Spleen (tissue), 11 donors: ENCODE data around the gene NANS. TPM values are rescaled to one million over a fixed set of nuclear protein-coding genes. Genes with fewer than 3 reads are reported as not detected.

ENCODE experiments used
- DNase-seq: peaks from one replicate; pipeline ENCODE4 v3.0.0-alpha.2; 2020
- H3K27ac ChIP-seq, 8 donors: fragments of 200-600 bp; sonication (generic) in 7 of 8; 1 replicate in 4 of 8; 2 replicates in 4 of 8; pipeline versions ENCODE4 v1.5.0 to v1.8.0; 2016 to 2021; ENCODE audit warnings: inconsistent platforms in 4 of 8, mild to moderate bottlenecking in 4 of 8, moderate library complexity in 1 of 8
- H3K27me3 ChIP-seq, 7 donors: fragments of 200-600 bp; sonication (generic) in 6 of 7; replicated peaks in 1 of 7; 1 replicate in 4 of 7; 2 replicates in 3 of 7; pipeline versions ENCODE4 v1.5.0 to v1.8.0; 2016 to 2021; ENCODE audit warnings: inconsistent platforms in 3 of 7, mild to moderate bottlenecking in 1 of 7
- H3K36me3 ChIP-seq, 6 donors: fragments of 200-600 bp; sonication (generic) in 5 of 6; 1 replicate in 4 of 6; 2 replicates in 2 of 6; pipeline versions ENCODE4 v1.5.0 to v1.8.0; 2016 to 2021; ENCODE audit warnings: inconsistent platforms in 2 of 6
- H3K4me1 ChIP-seq, 6 donors: fragments of 200-600 bp; sonication (generic) in 5 of 6; 1 replicate in 3 of 6; 2 replicates in 3 of 6; pipeline versions ENCODE4 v1.5.0 to v1.8.0; 2016 to 2021; ENCODE audit warnings: inconsistent platforms in 3 of 6
- H3K4me3 ChIP-seq, 8 donors: fragments of 200-600 bp; sonication (generic) in 7 of 8; 1 replicate in 4 of 8; 2 replicates in 4 of 8; pipeline versions ENCODE4 v1.5.0 to v1.8.0; 2016 to 2021; ENCODE audit warnings: inconsistent platforms in 4 of 8, mild to moderate bottlenecking in 4 of 8, moderate library complexity in 2 of 8
- H3K9me3 ChIP-seq, 8 donors: fragments of 200-600 bp; sonication (generic) in 7 of 8; 1 replicate in 4 of 8; 2 replicates in 4 of 8; pipeline versions ENCODE4 v1.5.0 to v1.8.0; 2016 to 2021; ENCODE audit warnings: inconsistent platforms in 4 of 8
- POLR2A ChIP-seq, 3 donors: fragments of 450-650 bp; IDR thresholded peaks; one replicate each; pipeline ENCODE4 v1.5.1; 2017; ENCODE audit warnings: antibody characterized with exemption in 3 of 3, mild to moderate bottlenecking in 1 of 3
- POLR2AphosphoS5 ChIP-seq, 3 donors: sonication (generic); formaldehyde crosslinking; IDR thresholded peaks; one replicate each; pipeline ENCODE4 v1.5.1; 2017; ENCODE audit warnings: antibody characterized with exemption in 3 of 3
- WGBS, 5 donors: extraction: QIAGEN DNeasy Blood & Tissue Kit in 3 of 5; methylation state at CpG; one replicate each; pipeline versions ENCODE4 v1.1.5 to v1.1.7; 2013 to 2018; 5-methylcytosine and 5-hydroxymethylcytosine counted together
- intact Hi-C: fragments of 100-400 bp; cut with DNase I; formaldehyde crosslinking; loops from one replicate; pipeline ENCODE4 v1.15.0; 2023; ENCODE audit warnings: low total_unique reads
- polyA plus RNA-seq, 3 donors: library from polyadenylated mRNA; stranded (reverse); fragments of 200-250 nt; gene quantifications; one replicate each; pipeline ENCODE4 v1.2.1, GENCODE V29; 2013
- total RNA-seq, 7 donors: library from RNA; depleted of rRNA in 3 of 7; stranded (reverse); fragments of >200 nt in 3 of 7; fragmentation: NEBNext Ultra II Directional in 4 of 7; extraction: Animal tissue kit (Norgen Biotek cat#: 25700) in 4 of 7; gene quantifications; one replicate each; pipeline versions ENCODE4 v1.1.0 to v1.2.1, GENCODE V29; 2016 to 2021
- TF ChIP-seq, protein P1 (sequence below), 11 experiments: fragments of 200-600 bp in 7 of 11; fragments of 450-650 bp in 4 of 11; sonication (generic) in 4 of 11; IDR thresholded peaks in 8 of 11; conservative IDR thresholded peaks in 3 of 11; 1 replicate in 7 of 11; 2 replicates in 4 of 11; pipeline versions ENCODE4 v1.4.0 to v1.8.0; 2016 to 2021; ENCODE audit warnings: antibody characterized with exemption in 11 of 11, inconsistent platforms in 4 of 11, mild to moderate bottlenecking in 1 of 11
- donor health status: healthy with polysubstance abuse.
- donor health status: DM: no; HTN: no; CAD: no; lungs with moderate emphysema.
- donor health status: DM: no; HTN: no; CAD: no.
- donor health status: Bipolar disorder and iron deficiency.
- donor health status: healthy.
- donor health status: DM: no; HTN: no; CAD: no.
- donor health status: DM: yes; HTN: yes; CAD: no.

Gene NANS
- total and polyA plus RNA-seq, 10 donors, result 30.6 to 87.3 (median 53.1) TPM

DNA sequence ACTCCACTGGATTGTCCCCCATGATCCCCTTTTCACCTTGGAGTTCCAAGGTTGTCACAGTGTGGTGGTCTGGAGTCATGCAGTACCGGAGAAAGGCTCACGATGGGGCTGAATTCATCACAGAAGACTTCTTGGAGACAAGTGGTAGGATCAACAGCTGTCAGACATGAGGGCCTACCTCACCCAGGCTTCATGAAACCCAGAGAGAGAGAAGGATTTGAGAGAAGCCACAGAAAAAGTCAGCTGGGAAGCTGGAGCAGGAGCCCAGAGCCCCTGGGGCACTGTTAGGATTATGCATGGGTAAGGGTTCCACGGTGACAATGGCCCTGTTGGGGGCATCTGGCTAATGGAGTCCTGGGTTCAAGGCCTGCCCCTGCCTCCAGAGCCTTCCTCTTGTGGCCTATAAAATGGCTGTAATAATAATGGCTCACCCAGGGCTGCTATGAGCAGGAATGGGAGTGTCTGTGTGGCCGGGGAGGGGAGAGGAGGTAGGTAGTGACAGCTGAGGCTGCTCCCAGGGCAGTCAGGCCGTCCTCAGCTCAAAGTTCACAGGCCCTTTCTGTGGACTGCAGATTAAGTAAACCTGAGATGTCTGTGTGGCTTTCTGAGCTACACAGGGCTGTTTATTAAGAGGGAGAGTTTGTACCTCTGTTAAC, 61.6 kb downstream of the NANS start:
- peak overlapping the region; percentile 87 to 96 (median 94) for H3K27ac ChIP-seq
- TF ChIP-seq, protein P1, sequence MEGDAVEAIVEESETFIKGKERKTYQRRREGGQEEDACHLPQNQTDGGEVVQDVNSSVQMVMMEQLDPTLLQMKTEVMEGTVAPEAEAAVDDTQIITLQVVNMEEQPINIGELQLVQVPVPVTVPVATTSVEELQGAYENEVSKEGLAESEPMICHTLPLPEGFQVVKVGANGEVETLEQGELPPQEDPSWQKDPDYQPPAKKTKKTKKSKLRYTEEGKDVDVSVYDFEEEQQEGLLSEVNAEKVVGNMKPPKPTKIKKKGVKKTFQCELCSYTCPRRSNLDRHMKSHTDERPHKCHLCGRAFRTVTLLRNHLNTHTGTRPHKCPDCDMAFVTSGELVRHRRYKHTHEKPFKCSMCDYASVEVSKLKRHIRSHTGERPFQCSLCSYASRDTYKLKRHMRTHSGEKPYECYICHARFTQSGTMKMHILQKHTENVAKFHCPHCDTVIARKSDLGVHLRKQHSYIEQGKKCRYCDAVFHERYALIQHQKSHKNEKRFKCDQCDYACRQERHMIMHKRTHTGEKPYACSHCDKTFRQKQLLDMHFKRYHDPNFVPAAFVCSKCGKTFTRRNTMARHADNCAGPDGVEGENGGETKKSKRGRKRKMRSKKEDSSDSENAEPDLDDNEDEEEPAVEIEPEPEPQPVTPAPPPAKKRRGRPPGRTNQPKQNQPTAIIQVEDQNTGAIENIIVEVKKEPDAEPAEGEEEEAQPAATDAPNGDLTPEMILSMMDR (IDR thresholded peaks at IDR 0.05 in 8 of 11, conservative IDR thresholded peaks at IDR 0.05 in 3 of 11), result peak in 9 of 11 experiments; percentile 21 to 66 (median 40)
- TF ChIP-seq POLR2A (IDR thresholded peaks at IDR 0.05), result no peak
- peak in 1 of 3 donors; percentile 3 for TF ChIP-seq POLR2AphosphoS5 (IDR thresholded peaks at IDR 0.05)
- peak overlapping the region; percentile 76 to 97 (median 84) for H3K4me3 ChIP-seq
- no peaks in the 10 kb centered on the region for H3K27me3 ChIP-seq
- peaks cover 4 to 89% (median 53%) of the 10 kb centered on the region in 6 donors for H3K4me1 ChIP-seq
- DNase-seq, result no peak
- 22 to 31% (median 30%) methylated on average over 5 of the region's 5 CpGs for WGBS, 5 donors
- peaks cover 0 to 28% (median 7%) of the 10 kb centered on the region in 6 donors for H3K36me3 ChIP-seq
- no peaks in the 10 kb centered on the region for H3K9me3 ChIP-seq
- intact Hi-C loops, result no loop called here

DNA sequence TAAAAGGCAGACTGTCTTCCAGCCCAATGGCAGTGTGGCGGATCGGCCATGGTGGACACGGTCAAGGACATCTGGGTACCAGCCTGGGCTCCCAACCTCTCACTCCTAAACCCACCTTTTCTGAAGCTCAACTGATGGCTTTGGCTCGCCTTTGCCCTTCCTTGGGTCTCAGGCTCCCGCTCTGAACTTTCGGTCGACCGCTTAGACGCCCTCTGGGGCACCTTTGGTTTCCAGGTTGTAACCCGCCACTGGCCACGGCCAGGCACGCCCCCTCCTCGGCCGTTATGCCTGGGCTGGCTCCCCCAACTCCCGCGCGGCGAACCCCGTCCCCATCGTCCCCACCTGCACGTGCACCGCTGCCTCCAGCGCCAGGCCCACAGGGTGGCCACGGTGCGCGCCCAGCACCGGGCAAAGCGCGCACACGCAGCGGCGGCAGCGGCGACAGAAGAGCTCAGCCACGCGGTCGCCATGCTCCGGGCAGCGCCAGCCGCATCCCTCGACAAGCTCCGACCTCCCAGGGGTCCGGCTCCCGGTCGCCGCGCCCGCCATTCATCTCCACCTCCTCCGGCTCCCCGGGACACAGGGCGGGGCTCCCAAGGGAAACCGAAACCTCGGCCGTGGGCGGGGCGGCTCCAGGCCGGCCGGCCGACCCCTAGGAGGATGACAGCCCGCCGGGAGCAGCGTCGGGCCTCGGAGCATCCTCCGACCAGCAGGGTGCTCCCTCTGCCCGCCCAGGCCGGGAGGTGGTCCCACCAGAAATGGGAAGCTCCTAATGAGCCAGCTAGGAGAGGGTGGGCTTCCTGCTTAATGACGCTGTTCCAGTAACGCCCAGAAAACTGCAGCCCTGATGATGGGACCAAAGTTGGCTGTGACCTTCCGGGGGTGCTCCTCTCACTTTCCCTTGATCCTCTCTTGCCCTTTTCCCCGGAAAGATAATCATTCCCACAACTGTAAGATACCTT, 62.4 kb downstream of the NANS start, which contains the start of gene TRIM14:
TRIM14 (minus strand) TSS at position 583 of the 962 bp plus-strand sequence; CDS start at position 549, 34 bp downstream.
- Histone ChIP-seq H3K4me1 (peaks cover 4 to 81% (median 51%) of the 10 kb centered on the region in 6 donors), H3K27me3 (no peaks in the 10 kb centered on the region), H3K27ac (peak within 1 kb of the TSS; percentile 87 to 96 (median 94)), H3K36me3 (peaks cover 0 to 33% (median 7%) of the 10 kb centered on the region in 6 donors), H3K4me3 (peak within 1 kb of the TSS; percentile 76 to 97 (median 84)), H3K9me3 (no peaks in the 10 kb centered on the region)
- 2 to 4% (median 3%) methylated on average over 19 to 71 of the region's 71 CpGs for WGBS, 5 donors
- DNase-seq, result peak; percentile 94
- intact Hi-C loops, result no loop called here
- TF ChIP-seq, protein P1 (IDR thresholded peaks at IDR 0.05 in 8 of 11, conservative IDR thresholded peaks at IDR 0.05 in 3 of 11), result peak in 6 of 11 experiments; percentile 21 to 43 (median 36)
- peak; percentile 76 to 87 (median 79) for TF ChIP-seq POLR2AphosphoS5 (IDR thresholded peaks at IDR 0.05)
- TF ChIP-seq POLR2A (IDR thresholded peaks at IDR 0.05), result no peak

DNA sequence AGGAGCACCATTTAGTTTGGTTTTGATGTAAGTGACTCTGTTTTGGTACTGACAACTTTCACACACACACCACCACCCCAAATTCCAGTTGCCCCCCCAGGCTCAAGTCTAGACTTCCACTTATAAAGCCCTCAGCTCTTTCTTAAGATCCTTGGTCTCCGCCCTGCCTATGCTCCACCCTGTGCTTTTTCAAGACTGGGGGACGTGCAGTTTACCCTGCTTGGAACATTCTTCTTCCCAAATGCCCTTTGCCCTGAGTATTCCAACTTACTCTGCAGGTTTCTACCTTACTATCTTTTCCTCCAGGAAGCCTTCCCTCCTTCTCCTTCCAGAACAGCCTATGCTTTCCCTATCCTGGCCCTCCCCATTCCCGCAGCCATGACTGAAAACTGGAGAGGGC, 63.9 kb downstream of the NANS start:
- WGBS, 5 donors, result 55 to 83% (median 76%) methylated on average over 3 of the region's 3 CpGs
- TF ChIP-seq, protein P1 (IDR thresholded peaks at IDR 0.05 in 8 of 11, conservative IDR thresholded peaks at IDR 0.05 in 3 of 11), result no peak
- TF ChIP-seq POLR2AphosphoS5 (IDR thresholded peaks at IDR 0.05) (no peak), POLR2A (IDR thresholded peaks at IDR 0.05) (no peak)
- Histone ChIP-seq H3K27me3 (no peaks in the 10 kb centered on the region), H3K9me3 (no peaks in the 10 kb centered on the region), H3K4me1 (peaks cover 4 to 68% (median 49%) of the 10 kb centered on the region in 6 donors), H3K4me3 (peak overlapping the region in 1 of 8 donors; percentile 1), H3K36me3 (peaks cover 0 to 42% (median 9%) of the 10 kb centered on the region in 6 donors), H3K27ac (peak overlapping the region in 7 of 8 donors; percentile 6 to 96 (median 94))
- DNase-seq, result no peak
- intact Hi-C loops, result no loop called here
